T-helper 17 cell (primary cell): Measurements from ENCODE around the gene SLC35B2. TPM values are rescaled to one million over a fixed set of nuclear protein-coding genes. Genes with fewer than 3 reads are reported as not detected.

ENCODE experiments used
- ATAC-seq: fragments of 150-1000 bp; cut with Tn5 transposase; 2 replicates; pipeline ENCODE4 v1.10.0; 2021; ENCODE audit warnings: mild to moderate bottlenecking, moderate library complexity
- DNase-seq, 3 donors: peaks; one replicate each; pipeline versions ENCODE4 v3.0.0 to v3.0.0-alpha.2; 2020 to 2021
- H3K9me3 ChIP-seq: one replicate; pipeline ENCODE4 v1.7.0; 2013; ENCODE audit warnings: low read length, mild to moderate bottlenecking; ENCODE audit not compliant: control insufficient read depth, poor library complexity, severe bottlenecking
- H3K27ac Mint-ChIP-seq: one replicate; pipeline ENCODE4 v1.8.0; 2022; ENCODE audit warnings: mild to moderate bottlenecking, moderate library complexity, mixed read lengths
- H3K27me3 Mint-ChIP-seq: one replicate; pipeline ENCODE4 v1.8.0; 2022; ENCODE audit warnings: mixed read lengths
- H3K36me3 Mint-ChIP-seq: one replicate; pipeline ENCODE4 v1.8.0; 2022; ENCODE audit warnings: low read depth, mixed read lengths
- H3K4me1 Mint-ChIP-seq: one replicate; pipeline ENCODE4 v1.8.0; 2022; ENCODE audit warnings: mild to moderate bottlenecking, mixed read lengths
- H3K4me3 Mint-ChIP-seq: one replicate; pipeline ENCODE4 v1.8.0; 2022; ENCODE audit warnings: mild to moderate bottlenecking, moderate library complexity, mixed read lengths
- total RNA-seq, 4 donors: library from RNA in 2 of 4; stranded (reverse) in 2 of 4; gene quantifications; one replicate each; pipeline ENCODE4 v1.2.3 and lab custom pipeline; 2022 to 2026

Gene SLC35B2
- total RNA-seq, 2 donors from 2014 or later, result 14.7 to 15.2 TPM

GRCh38 chr6:44269178-44269920 is 12.0 kb upstream of the SLC35B2 start:
- Mint-ChIP-seq H3K36me3 (peaks cover 8% of the 10 kb centered on the region), H3K27me3 (peaks cover 50% of the 10 kb centered on the region), H3K27ac (no peak overlapping the region), H3K4me3 (peak overlapping the region; percentile 85), H3K4me1 (peaks cover 26% of the 10 kb centered on the region)
- DNase-seq, result no peak
- no peak for ATAC-seq
- H3K9me3 ChIP-seq, result no peaks in the 10 kb centered on the region

DNA sequence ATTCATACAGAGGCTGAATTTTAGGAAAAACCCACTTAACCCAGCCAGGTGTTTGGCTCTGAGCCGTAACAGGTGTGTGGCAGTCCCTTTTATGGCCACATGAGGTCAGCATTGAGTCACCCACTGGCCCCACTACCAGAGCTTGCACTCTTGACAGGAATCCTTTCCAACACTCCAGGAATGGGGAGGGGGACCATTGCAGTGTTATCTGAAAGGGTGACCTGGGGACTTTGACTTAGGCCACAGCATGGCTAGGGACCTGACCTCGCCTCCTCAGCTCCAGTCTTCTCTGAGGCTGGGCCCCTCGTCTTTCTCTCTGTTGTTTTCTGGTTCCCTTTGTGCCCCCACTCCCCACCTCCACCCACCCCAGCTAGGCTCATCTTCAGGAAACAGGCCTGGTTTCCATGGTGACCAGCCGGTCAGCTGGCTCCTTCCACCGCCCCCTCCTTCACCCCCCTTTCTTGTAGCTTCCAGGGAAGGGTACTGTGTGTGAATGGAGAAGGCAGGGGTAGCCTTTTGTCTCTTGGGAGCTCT is 10.8 kb upstream of the SLC35B2 start:
- no peak overlapping the region for H3K4me3 Mint-ChIP-seq
- peak overlapping the region; percentile 99 for H3K27ac Mint-ChIP-seq
- H3K27me3 Mint-ChIP-seq, result peaks cover 40% of the 10 kb centered on the region
- peaks cover 38% of the 10 kb centered on the region for H3K4me1 Mint-ChIP-seq
- ATAC-seq (no peak), DNase-seq (peak; percentile 36 to 53 (median 53))
- H3K9me3 ChIP-seq, result no peaks in the 10 kb centered on the region
- H3K36me3 Mint-ChIP-seq, result peaks cover 6% of the 10 kb centered on the region

DNA sequence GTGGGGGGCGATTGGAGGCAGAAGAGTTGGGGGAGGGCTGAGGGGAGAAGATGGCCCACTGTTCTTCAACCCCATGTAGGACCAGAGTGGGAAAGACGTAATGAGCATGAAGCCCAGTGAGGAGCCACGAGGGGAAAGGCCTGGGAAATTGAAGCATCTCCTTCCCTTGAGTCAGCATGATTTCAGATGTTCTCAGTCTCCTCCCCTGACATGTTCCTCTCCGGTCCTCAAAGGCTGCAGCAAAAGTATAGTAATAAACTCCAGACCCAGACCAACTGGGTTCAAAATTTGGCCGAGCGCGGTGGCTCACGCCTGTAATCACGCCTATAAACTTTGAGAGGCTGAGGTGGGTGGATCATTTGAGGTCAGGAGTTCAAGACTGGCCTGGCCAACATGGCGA is 9.9 kb upstream of the SLC35B2 start:
- Mint-ChIP-seq H3K4me1 (peaks cover 46% of the 10 kb centered on the region), H3K27me3 (peaks cover 31% of the 10 kb centered on the region), H3K4me3 (no peak overlapping the region), H3K27ac (peak overlapping the region; percentile 99), H3K36me3 (no peaks in the 10 kb centered on the region)
- ATAC-seq (no peak), DNase-seq (no peak)
- H3K9me3 ChIP-seq, result no peaks in the 10 kb centered on the region

- no peaks in the 10 kb centered on the region for H3K9me3 ChIP-seq
- H3K4me1 Mint-ChIP-seq, result peaks cover 44% of the 10 kb centered on the region
Observed at GRCh38 chr6:44266347-44266746, 9.0 kb upstream of the SLC35B2 start.

DNA sequence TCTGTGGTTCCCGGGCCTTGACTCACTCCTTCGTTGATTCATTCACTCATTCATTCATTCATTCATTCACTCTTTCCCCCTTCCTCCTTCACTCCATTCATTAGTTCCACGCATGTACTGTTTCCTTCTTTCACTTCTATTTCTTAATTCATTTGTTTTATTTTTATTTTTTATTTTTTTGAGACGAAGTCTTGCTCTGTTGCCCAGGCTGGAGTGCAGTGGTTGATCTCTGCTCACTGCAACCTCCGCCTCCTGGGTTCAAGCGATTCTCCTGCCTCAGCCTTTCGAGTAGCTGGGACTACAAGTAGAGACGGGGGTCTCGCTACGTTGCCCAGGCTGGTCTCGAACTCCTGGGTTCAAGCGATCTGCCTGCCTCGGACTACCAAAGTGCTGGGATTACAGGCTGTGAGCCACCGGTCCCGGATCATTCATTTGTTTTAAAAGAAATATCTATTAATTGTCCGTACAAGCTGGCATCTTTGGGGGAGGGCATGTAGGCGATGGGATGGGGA is 8.4 kb upstream of the SLC35B2 start:
- Mint-ChIP-seq H3K36me3 (peaks cover 4% of the 10 kb centered on the region), H3K4me1 (peaks cover 44% of the 10 kb centered on the region), H3K27ac (peak overlapping the region; percentile 99), H3K4me3 (peak overlapping the region; percentile 98), H3K27me3 (peaks cover 20% of the 10 kb centered on the region)
- ATAC-seq, result no peak
- no peaks in the 10 kb centered on the region for H3K9me3 ChIP-seq
- DNase-seq, result no peak

More at GRCh38 chr6:44266347-44266746, 9.0 kb upstream of the SLC35B2 start:
- ATAC-seq (no peak), DNase-seq (no peak)
- Mint-ChIP-seq H3K27ac (peak overlapping the region; percentile 99), H3K36me3 (no peaks in the 10 kb centered on the region), H3K27me3 (peaks cover 22% of the 10 kb centered on the region), H3K4me3 (peak overlapping the region; percentile 9)

DNA sequence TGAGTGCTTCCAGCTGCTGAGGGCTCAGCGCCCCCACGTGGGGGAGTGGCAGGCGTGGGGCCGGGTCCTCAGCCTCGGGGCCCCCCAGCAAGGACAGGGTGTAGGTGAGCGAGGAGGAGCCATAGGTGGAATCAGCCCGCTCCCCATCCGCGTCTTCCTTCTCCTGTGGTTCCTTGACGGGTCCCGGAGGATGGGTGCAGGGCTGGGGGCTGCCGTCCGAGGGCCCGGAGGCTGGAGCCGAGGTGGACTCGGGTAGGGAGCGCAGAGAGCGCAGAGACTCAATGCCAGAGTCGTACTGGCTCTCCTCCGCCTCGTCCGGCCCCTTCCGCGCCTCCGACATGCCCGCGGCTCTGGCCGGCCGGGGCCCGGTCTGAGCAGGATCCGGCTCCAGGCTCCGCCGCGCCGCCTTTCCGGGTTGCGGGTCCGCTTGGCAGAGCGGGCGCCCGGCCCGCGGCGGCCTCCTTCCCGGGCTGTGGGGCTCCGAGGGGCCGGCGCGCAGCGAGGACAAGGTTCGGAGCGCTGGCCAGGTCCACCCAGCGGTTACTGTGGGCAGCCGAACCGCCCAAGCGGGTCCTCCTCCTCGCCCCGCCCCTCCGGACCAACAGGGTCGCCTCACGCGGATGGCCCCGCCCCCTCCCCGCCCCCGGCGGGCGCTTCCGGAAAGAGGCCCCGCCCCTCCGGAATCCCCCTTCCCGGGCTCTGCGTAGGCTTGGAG is 7.8 kb upstream of the SLC35B2 start, which contains the start of gene NFKBIE:
TSS of gene NFKBIE (minus strand) at position 545 of the 715 bp plus-strand sequence. CDS start at position 340, 205 bp downstream.
- H3K36me3 Mint-ChIP-seq, result peaks cover 6% of the 10 kb centered on the region
- DNase-seq (peak; percentile 94 to 98 (median 97)), ATAC-seq (peak; percentile 79)
- peaks cover 20% of the 10 kb centered on the region for H3K27me3 Mint-ChIP-seq
- H3K9me3 ChIP-seq, result no peaks in the 10 kb centered on the region
- H3K4me3 Mint-ChIP-seq, result peak within 1 kb of the TSS; percentile 98
- H3K4me1 Mint-ChIP-seq, result peaks cover 45% of the 10 kb centered on the region
- H3K27ac Mint-ChIP-seq, result peak within 1 kb of the TSS; percentile 99

DNA sequence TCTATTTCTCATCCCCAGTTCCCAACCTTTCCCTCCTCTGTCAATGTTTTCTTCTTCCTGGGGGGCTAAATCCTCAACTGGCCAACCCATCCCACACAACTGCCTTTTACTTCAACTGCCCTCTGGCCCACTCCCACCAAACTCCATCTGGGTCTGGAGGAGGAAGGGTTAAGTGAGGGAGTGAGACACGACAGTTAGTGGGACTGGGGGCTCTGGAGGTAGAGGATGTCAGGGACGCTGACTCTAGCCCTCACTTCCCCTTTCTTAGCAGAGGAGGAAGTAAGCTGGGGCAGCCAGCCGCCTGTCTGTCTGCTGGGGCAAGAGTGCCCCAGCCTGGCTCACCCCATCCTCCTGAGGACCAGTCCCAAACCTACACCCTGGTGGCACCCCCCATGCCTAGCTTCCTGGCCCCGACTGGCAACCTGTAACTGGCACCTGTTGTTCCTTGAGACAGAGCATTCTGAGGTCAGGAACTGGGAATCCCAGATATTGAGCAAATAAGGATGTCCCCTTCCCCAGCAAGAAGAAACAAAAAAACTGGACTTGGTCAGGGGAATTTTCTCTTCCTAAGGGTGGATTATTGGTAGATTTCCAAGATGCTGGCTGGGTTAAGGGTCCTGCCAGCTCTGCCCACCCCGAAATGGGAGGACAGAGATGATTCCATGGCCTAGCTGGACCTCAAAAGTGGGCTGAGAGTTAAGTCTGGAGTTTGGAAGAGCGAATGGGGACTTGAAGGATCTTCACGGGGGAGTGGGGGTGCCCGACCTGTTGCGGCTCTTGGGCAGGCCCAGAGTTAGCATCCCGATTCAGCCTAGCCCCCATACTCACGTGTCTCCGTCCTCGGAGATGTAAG is 7.1 kb upstream of the SLC35B2 start:
- peak overlapping the region; percentile 98 for H3K4me3 Mint-ChIP-seq

DNA sequence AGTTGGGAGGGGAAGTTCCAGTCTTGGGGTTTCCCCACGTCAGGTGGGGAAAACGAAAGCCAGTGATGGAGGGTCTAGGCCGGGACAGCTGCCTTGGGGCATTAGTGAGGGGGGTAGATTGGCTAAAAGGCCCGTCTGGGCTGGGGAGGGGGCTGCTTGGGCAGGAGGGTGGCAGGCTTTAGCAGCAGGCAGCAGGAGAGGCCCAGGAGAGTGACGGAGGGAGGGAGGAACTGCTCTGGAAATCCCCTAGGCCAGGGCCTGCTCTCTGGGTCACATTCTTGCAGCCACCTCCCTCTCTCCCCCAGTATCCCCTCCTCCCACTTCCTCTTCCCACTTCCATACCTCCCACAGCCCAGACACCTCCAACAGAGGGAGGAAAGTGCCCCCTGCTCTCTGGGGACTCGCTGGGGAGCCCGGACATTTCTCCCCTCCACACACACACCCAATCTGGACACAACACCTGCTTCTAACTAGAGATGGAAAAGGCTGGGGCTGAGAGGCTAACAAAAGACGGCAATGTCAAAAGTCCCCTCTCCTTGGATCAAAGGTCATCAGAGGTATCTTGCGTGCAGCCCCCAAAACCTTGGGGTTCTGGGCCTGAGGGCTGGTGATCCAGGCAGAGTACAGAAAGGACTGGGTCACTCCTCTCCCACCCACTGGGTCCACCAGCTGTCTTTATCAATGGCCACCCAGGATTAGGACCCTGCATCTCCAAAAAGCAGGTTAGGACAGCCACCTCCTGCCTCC is 6.2 kb upstream of the SLC35B2 start:
- DNase-seq (peak in 2 of 3 donors; percentile 44 to 47), ATAC-seq (peak; percentile 44)
- H3K27me3 Mint-ChIP-seq, result peaks cover 4% of the 10 kb centered on the region
- H3K4me3 Mint-ChIP-seq, result peak overlapping the region; percentile 98
- peaks cover 43% of the 10 kb centered on the region for H3K4me1 Mint-ChIP-seq
- H3K27ac Mint-ChIP-seq, result peak overlapping the region; percentile 99
- H3K9me3 ChIP-seq, result no peaks in the 10 kb centered on the region
- peaks cover 6% of the 10 kb centered on the region for H3K36me3 Mint-ChIP-seq

More for the DNA sequence above, 7.1 kb upstream of the SLC35B2 start:
- H3K27ac Mint-ChIP-seq, result peak overlapping the region; percentile 99
- H3K27me3 Mint-ChIP-seq, result peaks cover 13% of the 10 kb centered on the region
- ATAC-seq (peak; percentile 18), DNase-seq (peak in 2 of 3 donors; percentile 30 to 31)
- peaks cover 41% of the 10 kb centered on the region for H3K4me1 Mint-ChIP-seq
- peaks cover 6% of the 10 kb centered on the region for H3K36me3 Mint-ChIP-seq
- H3K9me3 ChIP-seq, result no peaks in the 10 kb centered on the region

- no peaks in the 10 kb centered on the region for H3K9me3 ChIP-seq
- Mint-ChIP-seq H3K27ac (peak overlapping the region; percentile 99), H3K27me3 (no peaks in the 10 kb centered on the region), H3K4me3 (peak overlapping the region; percentile 98), H3K4me1 (peaks cover 47% of the 10 kb centered on the region), H3K36me3 (peaks cover 9% of the 10 kb centered on the region)
- DNase-seq (no peak), ATAC-seq (peak; percentile 16)
Observed at GRCh38 chr6:44262467-44263353, 5.4 kb upstream of the SLC35B2 start.

- no peaks in the 10 kb centered on the region for H3K27me3 Mint-ChIP-seq
- DNase-seq (no peak), ATAC-seq (no peak)
- peaks cover 10% of the 10 kb centered on the region for H3K36me3 Mint-ChIP-seq
- H3K27ac Mint-ChIP-seq, result peak overlapping the region; percentile 99
- H3K9me3 ChIP-seq, result no peaks in the 10 kb centered on the region
- H3K4me1 Mint-ChIP-seq, result peaks cover 49% of the 10 kb centered on the region
- H3K4me3 Mint-ChIP-seq, result peak overlapping the region; percentile 71
Observed at GRCh38 chr6:44261581-44261980, 4.3 kb upstream of the SLC35B2 start.
